Naive thymus-derived CD4-positive, alpha-beta T cell (primary cell): ENCODE results near the gene CAV1. TPM values are rescaled to one million over a fixed set of nuclear protein-coding genes. Genes with fewer than 3 reads are reported as not detected.

Experiments
- ATAC-seq: fragments of 150-1000 bp; cut with Tn5 transposase; 2 replicates; pipeline ENCODE4 v1.10.0; 2021; ENCODE audit warnings: mild to moderate bottlenecking, moderate library complexity
- CTCF ChIA-PET: fragments of 350-600 bp; sonication (Branson Sonifier 250); formaldehyde crosslinking; loops from one replicate; lab custom pipeline; 2021; ENCODE audit warnings: antibody characterized with exemption; lab: Charles Lee
- POLR2A ChIA-PET: fragments of 350-600 bp; sonication (Branson Sonifier 250); formaldehyde crosslinking; loops from one replicate; lab custom pipeline; 2021; ENCODE audit warnings: antibody characterized with exemption, inconsistent platforms; lab: Charles Lee
- DNase-seq, 9 donors: peaks; one replicate each; pipeline versions ENCODE4 v3.0.0 to v3.0.0-alpha.2; 2020 to 2022; ENCODE audit warnings: mixed read lengths in 1 of 9
- H3K27ac ChIP-seq: one replicate; pipeline ENCODE4 v1.7.0; 2013; ENCODE audit warnings: mild to moderate bottlenecking, low read depth, low read length, moderate library complexity
- H3K27me3 ChIP-seq, 2 donors: one replicate each; pipeline ENCODE4 v1.7.0; 2013; ENCODE audit warnings: low read length in 2 of 2, mild to moderate bottlenecking in 2 of 2, moderate library complexity in 2 of 2; ENCODE audit not compliant: control insufficient read depth in 2 of 2, insufficient read depth in 2 of 2
- H3K36me3 ChIP-seq, 3 experiments: 1 replicate in 2 of 3; 2 replicates in 1 of 3; pipeline ENCODE4 v1.7.0; 2013; ENCODE audit warnings: low read length in 3 of 3, mild to moderate bottlenecking in 3 of 3, moderate library complexity in 1 of 3; ENCODE audit not compliant: insufficient read depth in 3 of 3, control insufficient read depth in 2 of 3
- H3K4me1 ChIP-seq, 2 donors: one replicate each; pipeline ENCODE4 v1.7.0; 2013; ENCODE audit warnings: low read length in 2 of 2, mild to moderate bottlenecking in 2 of 2, moderate library complexity in 1 of 2; ENCODE audit not compliant: control insufficient read depth in 2 of 2, insufficient read depth in 2 of 2
- H3K4me3 ChIP-seq: 2 replicates; pipeline ENCODE4 v1.7.0; 2013; ENCODE audit warnings: mild to moderate bottlenecking, low read length
- H3K9me3 ChIP-seq, 3 experiments: 1 replicate in 2 of 3; 2 replicates in 1 of 3; pipeline ENCODE4 v1.7.0; 2013; ENCODE audit warnings: low read length in 3 of 3; ENCODE audit not compliant: control insufficient read depth in 2 of 3
- H3K27ac Mint-ChIP-seq, 9 donors: one replicate each; pipeline ENCODE4 v1.8.0; 2020 to 2022; ENCODE audit warnings: mixed read lengths in 9 of 9, mild to moderate bottlenecking in 8 of 9, moderate library complexity in 5 of 9, inconsistent platforms in 2 of 9
- H3K27me3 Mint-ChIP-seq, 5 donors: one replicate each; pipeline ENCODE4 v1.8.0; 2021 to 2022; ENCODE audit warnings: mixed read lengths in 5 of 5, mild to moderate bottlenecking in 1 of 5
- H3K36me3 Mint-ChIP-seq, 5 donors: one replicate each; pipeline ENCODE4 v1.8.0; 2020 to 2022; ENCODE audit warnings: mixed read lengths in 5 of 5, mild to moderate bottlenecking in 3 of 5, inconsistent platforms in 1 of 5
- H3K4me1 Mint-ChIP-seq, 7 donors: one replicate each; pipeline ENCODE4 v1.8.0; 2020 to 2022; ENCODE audit warnings: mixed read lengths in 7 of 7, mild to moderate bottlenecking in 3 of 7, inconsistent platforms in 1 of 7
- H3K4me3 Mint-ChIP-seq, 10 donors: one replicate each; pipeline ENCODE4 v1.8.0; 2020 to 2022; ENCODE audit warnings: mild to moderate bottlenecking in 10 of 10, mixed read lengths in 10 of 10, moderate library complexity in 6 of 10, inconsistent platforms in 2 of 10
- H3K9me3 Mint-ChIP-seq, 11 donors: one replicate each; pipeline ENCODE4 v1.8.0; 2020 to 2022; ENCODE audit warnings: mixed read lengths in 11 of 11, mild to moderate bottlenecking in 4 of 11, inconsistent platforms in 1 of 11, moderate library complexity in 1 of 11
- intact Hi-C, 2 donors: fragments of 100-400 bp; cut with micrococcal nuclease; formaldehyde crosslinking; loops; one replicate each; pipeline ENCODE4 v1.15.1; 2023
- polyA plus RNA-seq, 2 donors: library from polyadenylated mRNA; unstranded; fragments of 300-500 nt; fragmentation: Illumina TruSeq; gene quantifications; one replicate each; pipeline ENCODE4 v1.2.3, GENCODE V29; 2021
- total RNA-seq, 6 experiments: library from RNA in 5 of 6; stranded (reverse) in 5 of 6; gene quantifications; 1 replicate in 5 of 6; 2 replicates in 1 of 6; pipeline ENCODE4 v1.2.3 and lab custom pipeline; 2021 to 2026

Gene CAV1
- total and polyA plus RNA-seq, 7 experiments from 2014 or later: 0.19 to 0.39 TPM; not detected in 5

- Histone ChIP-seq H3K4me1 (peaks cover 0 to 7% of the 10 kb centered on the region in 2 donors), H3K27me3 (peaks cover 6 to 15% of the 10 kb centered on the region in 2 donors), H3K36me3 (no peaks in the 10 kb centered on the region), H3K27ac (no peak overlapping the region), H3K4me3 (no peak overlapping the region), H3K9me3 (no peaks in the 10 kb centered on the region)
- Mint-ChIP-seq H3K4me1 (peaks cover 7 to 15% (median 13%) of the 10 kb centered on the region in 7 donors), H3K4me3 (no peak overlapping the region), H3K36me3 (no peaks in the 10 kb centered on the region), H3K27me3 (peaks cover 50 to 68% (median 53%) of the 10 kb centered on the region in 5 donors), H3K9me3 (peaks cover 0 to 2% (median 0%) of the 10 kb centered on the region in 11 donors), H3K27ac (no peak overlapping the region)
- ChIA-PET CTCF (no interaction called here), POLR2A (no interaction called here)
- ATAC-seq: no peak
- intact Hi-C loops: loop anchor here in 1 of 2 donors (10.0 kb wide), 1 partner anchor 64 kb away; no protein-coding TSS in a partner anchor
- DNase-seq: no peak
Measured at GRCh38 chr7:116521046-116521664, 3.7 kb upstream of the CAV1 start.

- no peak overlapping the region for H3K4me3 ChIP-seq
- Mint-ChIP-seq H3K9me3 (peaks cover 0 to 2% (median 0%) of the 10 kb centered on the region in 11 donors), H3K27ac (no peak overlapping the region), H3K4me3 (no peak overlapping the region), H3K27me3 (peaks cover 59 to 76% (median 63%) of the 10 kb centered on the region in 5 donors), H3K4me1 (peaks cover 8 to 22% (median 21%) of the 10 kb centered on the region in 7 donors), H3K36me3 (no peaks in the 10 kb centered on the region)
- DNase-seq (no peak), ATAC-seq (no peak)
- no peaks in the 10 kb centered on the region for H3K9me3 ChIP-seq
- ChIA-PET CTCF (no interaction called here), POLR2A (no interaction called here)
- intact Hi-C loops: loop anchor here in 1 of 2 donors (10.0 kb wide), 1 partner anchor 63 kb away; no protein-coding TSS in a partner anchor
- H3K4me1 ChIP-seq: peaks cover 9 to 14% of the 10 kb centered on the region in 2 donors
- no peaks in the 10 kb centered on the region for H3K36me3 ChIP-seq
- peaks cover 16 to 22% of the 10 kb centered on the region in 2 donors for H3K27me3 ChIP-seq
- H3K27ac ChIP-seq: no peak overlapping the region
Measured at GRCh38 chr7:116522247-116522646, 2.6 kb upstream of the CAV1 start.

GRCh38 chr7:116524221-116524608, 621 bp upstream of the CAV1 start:
- H3K27me3 Mint-ChIP-seq: peaks cover 70 to 91% (median 77%) of the 10 kb centered on the region in 5 donors
- H3K36me3 ChIP-seq: no peaks in the 10 kb centered on the region
- H3K4me3 ChIP-seq: no peak overlapping the region
- intact Hi-C loops: loop anchor here in 1 of 2 donors (10.0 kb wide), 1 partner anchor 61 kb away; no protein-coding TSS in a partner anchor
- H3K36me3 Mint-ChIP-seq: no peaks in the 10 kb centered on the region
- peaks cover 0 to 2% (median 0%) of the 10 kb centered on the region in 11 donors for H3K9me3 Mint-ChIP-seq
- no peak overlapping the region for H3K27ac Mint-ChIP-seq
- CTCF ChIA-PET: interaction anchor here (0.7 kb wide), 1 partner anchor 352 kb away, joined by 3 read pairs; no protein-coding TSS in a partner anchor
- DNase-seq (no peak), ATAC-seq (no peak)
- POLR2A ChIA-PET: no interaction called here
- peaks cover 9 to 14% of the 10 kb centered on the region in 2 donors for H3K4me1 ChIP-seq
- H3K27me3 ChIP-seq: peaks cover 19 to 22% of the 10 kb centered on the region in 2 donors
- H3K9me3 ChIP-seq: no peaks in the 10 kb centered on the region
- peak overlapping the region in 8 of 10 donors; percentile 27 to 89 (median 78) for H3K4me3 Mint-ChIP-seq
- H3K27ac ChIP-seq: no peak overlapping the region
- peaks cover 8 to 22% (median 21%) of the 10 kb centered on the region in 7 donors for H3K4me1 Mint-ChIP-seq

GRCh38 chr7:116525298-116525912, 569 bp downstream of the CAV1 start:
- peak overlapping the region; percentile 48 for H3K4me3 ChIP-seq

GRCh38 chr7:116525913-116526861, 1.4 kb downstream of the CAV1 start:
- Histone ChIP-seq H3K27me3 (peaks cover 19 to 22% of the 10 kb centered on the region in 2 donors), H3K36me3 (no peaks in the 10 kb centered on the region), H3K27ac (no peak overlapping the region), H3K4me1 (peaks cover 9 to 14% of the 10 kb centered on the region in 2 donors), H3K9me3 (no peaks in the 10 kb centered on the region), H3K4me3 (peak overlapping the region; percentile 48)
- ATAC-seq: peak; percentile 93
- DNase-seq: peak; percentile 21 to 73 (median 52)
- Mint-ChIP-seq H3K27ac (peak overlapping the region in 1 of 9 donors; percentile 32), H3K4me3 (peak overlapping the region; percentile 76 to 89 (median 83)), H3K4me1 (peaks cover 8 to 22% (median 21%) of the 10 kb centered on the region in 7 donors), H3K36me3 (no peaks in the 10 kb centered on the region), H3K9me3 (peaks cover 0 to 2% (median 0%) of the 10 kb centered on the region in 11 donors), H3K27me3 (peaks cover 70 to 85% (median 77%) of the 10 kb centered on the region in 5 donors)
- ChIA-PET CTCF (interaction anchor here (0.6 to 2.0 kb wide), 10 partner anchors 15 to 384 kb away, joined by 3 to 11 read pairs (median 3); no protein-coding TSS in a partner anchor), POLR2A (interaction anchor here (0.9 kb wide), 1 partner anchor 341 kb away, joined by 3 read pairs; no protein-coding TSS in a partner anchor)
- intact Hi-C loops: loop anchor here (1.0 to 10.0 kb wide), 8 partner anchors 59 to 388 kb away; partner anchors contain the start of gene CAPZA2 (in 1 of the 2)

More at GRCh38 chr7:116525298-116525912, 569 bp downstream of the CAV1 start:
- peak; percentile 47 for ATAC-seq
- Histone ChIP-seq H3K27me3 (peaks cover 19 to 22% of the 10 kb centered on the region in 2 donors), H3K36me3 (no peaks in the 10 kb centered on the region), H3K9me3 (no peaks in the 10 kb centered on the region), H3K4me1 (peaks cover 9 to 14% of the 10 kb centered on the region in 2 donors), H3K27ac (no peak overlapping the region)
- ChIA-PET CTCF (interaction anchor here (0.6 to 2.0 kb wide), 4 partner anchors 14 to 384 kb away, joined by 3 to 11 read pairs (median 3); no protein-coding TSS in a partner anchor), POLR2A (interaction anchor here (0.9 kb wide), 1 partner anchor 340 kb away, joined by 3 read pairs; no protein-coding TSS in a partner anchor)
- intact Hi-C loops: loop anchor here (1.0 to 10.0 kb wide), 3 partner anchors 59 to 314 kb away; no protein-coding TSS in a partner anchor
- DNase-seq: peak in 7 of 9 donors; percentile 3 to 39 (median 17)
- Mint-ChIP-seq H3K27ac (no peak overlapping the region), H3K27me3 (peaks cover 68 to 86% (median 76%) of the 10 kb centered on the region in 5 donors), H3K9me3 (peaks cover 0 to 2% (median 0%) of the 10 kb centered on the region in 11 donors), H3K36me3 (no peaks in the 10 kb centered on the region), H3K4me1 (peaks cover 8 to 22% (median 21%) of the 10 kb centered on the region in 7 donors), H3K4me3 (peak overlapping the region; percentile 76 to 89 (median 82))
